ENCODE measurements around the gene IFRD2.
"Not testable (repeated sequence)": the region's sequence is repeated elsewhere in the genome, so short reads cannot be mapped to it uniquely, and the experiment has no call there.

Gene IFRD2

GRCh38 chr3:50263478-50264382 is 28.5 kb downstream of the IFRD2 start:
- Histone ChIP-seq H3K4me2 (ENCODE audit: low read depth, low read length, poor library complexity, severe bottlenecking) (no peak overlapping the region), H3K36me3 (ENCODE audit: insufficient read depth, low read length) (peaks cover 8% of the 10 kb centered on the region; the same call in 1 of the 2 replicates), H3K9me2 (replicated peaks; ENCODE audit: low read depth, low read length) (no peaks in the 10 kb centered on the region), H3F3A (ENCODE audit: low read depth) (peaks cover 4% of the 10 kb centered on the region; the same call in 1 of the 2 replicates), H3K4me3 (ENCODE audit: low read length, poor library complexity, severe bottlenecking) (no peak overlapping the region), H3K79me2 (ENCODE audit: insufficient read depth, low read length) (peaks cover 12% of the 10 kb centered on the region; the same call in 1 of the 2 replicates), H3K4me1 (ENCODE audit: insufficient read depth, low read length, poor library complexity, severe bottlenecking) (peaks cover 13% of the 10 kb centered on the region), H3K9me3 (ENCODE audit: insufficient read depth, low read depth, low read length) (no peaks in the 10 kb centered on the region), H2AFZ (ENCODE audit: low read length) (no peak overlapping the region), H4K20me1 (ENCODE audit: insufficient read depth, low read length, poor library complexity, severe bottlenecking) (no peaks in the 10 kb centered on the region), H3K27me3 (ENCODE audit: insufficient read depth, low read length, poor library complexity, severe bottlenecking) (no peaks in the 10 kb centered on the region), H3K9ac (ENCODE audit: low read depth, low read length, poor library complexity, severe bottlenecking) (no peak overlapping the region)
- TF ChIP-seq EZH2phosphoT487 (IDR thresholded peaks at IDR 0.05; ENCODE audit: borderline replicate concordance) (no peak), CTCF (conservative IDR thresholded peaks at IDR 0.05; ENCODE audit: low read length) (no peak)

GRCh38 chr3:50262778-50263177 is 29.5 kb downstream of the IFRD2 start:
- no peaks in the 10 kb centered on the region for H3K9me3 ChIP-seq (ENCODE audit: insufficient read depth, low read depth, low read length)
- no peak overlapping the region for H3K4me2 ChIP-seq (ENCODE audit: low read depth, low read length, poor library complexity, severe bottlenecking)
- peaks cover 4% of the 10 kb centered on the region; the same call in 1 of the 2 replicates for H3F3A ChIP-seq (ENCODE audit: low read depth)
- peaks cover 17% of the 10 kb centered on the region; the same call in 1 of the 2 replicates for H3K36me3 ChIP-seq (ENCODE audit: insufficient read depth, low read length)
- no peak for TF ChIP-seq CTCF (conservative IDR thresholded peaks at IDR 0.05; ENCODE audit: low read length)
- TF ChIP-seq EZH2phosphoT487 (IDR thresholded peaks at IDR 0.05; ENCODE audit: borderline replicate concordance) = no peak
- peaks cover 12% of the 10 kb centered on the region; the same call in 1 of the 2 replicates for H3K79me2 ChIP-seq (ENCODE audit: insufficient read depth, low read length)
- peaks cover 2% of the 10 kb centered on the region for H4K20me1 ChIP-seq (ENCODE audit: insufficient read depth, low read length, poor library complexity, severe bottlenecking)
- peaks cover 13% of the 10 kb centered on the region for H3K4me1 ChIP-seq (ENCODE audit: insufficient read depth, low read length, poor library complexity, severe bottlenecking)
- no peak overlapping the region for H3K4me3 ChIP-seq (ENCODE audit: low read length, poor library complexity, severe bottlenecking)
- no peaks in the 10 kb centered on the region for H3K27me3 ChIP-seq (ENCODE audit: insufficient read depth, low read length, poor library complexity, severe bottlenecking)
- no peak overlapping the region for H3K9ac ChIP-seq (ENCODE audit: low read depth, low read length, poor library complexity, severe bottlenecking)
- H2AFZ ChIP-seq (ENCODE audit: low read length) = no peak overlapping the region
- H3K9me2 ChIP-seq (replicated peaks; ENCODE audit: low read depth, low read length) = no peaks in the 10 kb centered on the region

- H3K9ac ChIP-seq (ENCODE audit: low read depth, low read length, poor library complexity, severe bottlenecking); H3K4me2 ChIP-seq (ENCODE audit: low read depth, low read length, poor library complexity, severe bottlenecking); H4K20me1 ChIP-seq (ENCODE audit: insufficient read depth, low read length, poor library complexity, severe bottlenecking); H3K9me2 ChIP-seq (replicated peaks; ENCODE audit: low read depth, low read length); H3F3A ChIP-seq (ENCODE audit: low read depth); H3K9me3 ChIP-seq (ENCODE audit: insufficient read depth, low read depth, low read length); H2AFZ ChIP-seq (ENCODE audit: low read length); H3K27me3 ChIP-seq (ENCODE audit: insufficient read depth, low read length, poor library complexity, severe bottlenecking); H3K4me3 ChIP-seq (ENCODE audit: low read length, poor library complexity, severe bottlenecking): not testable (repeated sequence)
- Histone ChIP-seq H3K36me3 (ENCODE audit: insufficient read depth, low read length) (peaks cover 23% of the 10 kb centered on the region; the same call in 1 of the 2 replicates), H3K79me2 (ENCODE audit: insufficient read depth, low read length) (peaks cover 12% of the 10 kb centered on the region; the same call in 1 of the 2 replicates), H3K4me1 (ENCODE audit: insufficient read depth, low read length, poor library complexity, severe bottlenecking) (peaks cover 13% of the 10 kb centered on the region)
Observed at GRCh38 chr3:50262200-50262599, 30.0 kb downstream of the IFRD2 start.

Data from Loucy (cell line).